ENCODE measurements around the gene CC2D2A. TPM values are rescaled to one million over a fixed set of nuclear protein-coding genes. Genes with fewer than 3 reads are reported as not detected.

CC2D2A gene
- total RNA-seq, 1 experiment from 2014 or later, result 29.7 TPM

GRCh38 chr4:15586066-15586465 is 116.4 kb downstream of the CC2D2A start:
- H3K4me1 ChIP-seq (ENCODE audit: insufficient read depth, low read length, poor library complexity, severe bottlenecking), result no peaks in the 10 kb centered on the region
- no peaks in the 10 kb centered on the region for H3K27me3 ChIP-seq (replicated peaks; ENCODE audit: insufficient read depth, low read depth, low read length, poor library complexity)
- no peak overlapping the region for H3K27ac ChIP-seq (ENCODE audit: low read depth, low read length, poor library complexity, severe bottlenecking)
- intact Hi-C loops (cut with micrococcal nuclease; ENCODE audit: unreplicated experiment), result no loop called here
- BruUV-seq (replicated peaks), result no TSS peak
- ChIA-PET POLR2A (ENCODE audit: low non-redundant PET) (no interaction called here), CTCF (no interaction called here)
- H3K4me3 ChIP-seq (ENCODE audit: low read depth, low read length, poor library complexity, severe bottlenecking), result no peak overlapping the region
- H3K9me3 ChIP-seq (ENCODE audit: low read depth, low read length, poor library complexity, severe bottlenecking), result no peaks in the 10 kb centered on the region
- no peak for TF ChIP-seq EZH2 (IDR thresholded peaks at IDR 0.05; ENCODE audit: borderline replicate concordance, low read depth, low read length, poor library complexity, severe bottlenecking)
- TF ChIP-seq, protein P1, sequence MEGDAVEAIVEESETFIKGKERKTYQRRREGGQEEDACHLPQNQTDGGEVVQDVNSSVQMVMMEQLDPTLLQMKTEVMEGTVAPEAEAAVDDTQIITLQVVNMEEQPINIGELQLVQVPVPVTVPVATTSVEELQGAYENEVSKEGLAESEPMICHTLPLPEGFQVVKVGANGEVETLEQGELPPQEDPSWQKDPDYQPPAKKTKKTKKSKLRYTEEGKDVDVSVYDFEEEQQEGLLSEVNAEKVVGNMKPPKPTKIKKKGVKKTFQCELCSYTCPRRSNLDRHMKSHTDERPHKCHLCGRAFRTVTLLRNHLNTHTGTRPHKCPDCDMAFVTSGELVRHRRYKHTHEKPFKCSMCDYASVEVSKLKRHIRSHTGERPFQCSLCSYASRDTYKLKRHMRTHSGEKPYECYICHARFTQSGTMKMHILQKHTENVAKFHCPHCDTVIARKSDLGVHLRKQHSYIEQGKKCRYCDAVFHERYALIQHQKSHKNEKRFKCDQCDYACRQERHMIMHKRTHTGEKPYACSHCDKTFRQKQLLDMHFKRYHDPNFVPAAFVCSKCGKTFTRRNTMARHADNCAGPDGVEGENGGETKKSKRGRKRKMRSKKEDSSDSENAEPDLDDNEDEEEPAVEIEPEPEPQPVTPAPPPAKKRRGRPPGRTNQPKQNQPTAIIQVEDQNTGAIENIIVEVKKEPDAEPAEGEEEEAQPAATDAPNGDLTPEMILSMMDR (conservative IDR thresholded peaks at IDR 0.05; ENCODE audit: low read depth, low read length), result no peak
- no peak for DNase-seq (ENCODE audit: low spot score)
- no peaks in the 10 kb centered on the region for H3K36me3 ChIP-seq (ENCODE audit: insufficient read depth, low read length, poor library complexity, severe bottlenecking)

DNA sequence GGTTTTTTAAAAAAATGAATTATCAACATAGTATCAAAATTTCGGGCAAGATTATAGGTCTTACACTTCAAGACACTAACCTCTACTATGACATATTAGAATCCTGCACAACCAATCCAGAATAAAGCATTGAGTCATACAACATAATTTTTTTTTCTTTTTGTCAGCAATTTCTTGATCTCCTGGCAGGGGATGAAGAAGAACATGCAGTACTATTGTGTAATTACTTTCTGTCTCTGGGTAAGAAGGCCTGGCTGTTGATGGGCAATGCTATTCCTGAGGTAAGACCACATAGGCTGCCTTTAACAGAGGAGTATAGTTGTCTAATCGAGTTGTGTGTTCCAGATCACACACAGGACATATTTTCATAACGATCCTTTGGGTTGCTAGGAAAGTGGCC is 118.0 kb downstream of the CC2D2A start:
- intact Hi-C loops (cut with micrococcal nuclease; ENCODE audit: unreplicated experiment), result no loop called here
- POLR2A ChIA-PET (ENCODE audit: low non-redundant PET), result no interaction called here
- Histone ChIP-seq H3K27ac (ENCODE audit: low read depth, low read length, poor library complexity, severe bottlenecking) (no peak overlapping the region), H3K9me3 (ENCODE audit: low read depth, low read length, poor library complexity, severe bottlenecking) (no peaks in the 10 kb centered on the region), H3K36me3 (ENCODE audit: insufficient read depth, low read length, poor library complexity, severe bottlenecking) (no peaks in the 10 kb centered on the region), H3K4me1 (ENCODE audit: insufficient read depth, low read length, poor library complexity, severe bottlenecking) (no peaks in the 10 kb centered on the region), H3K27me3 (replicated peaks; ENCODE audit: insufficient read depth, low read depth, low read length, poor library complexity) (no peaks in the 10 kb centered on the region), H3K4me3 (ENCODE audit: low read depth, low read length, poor library complexity, severe bottlenecking) (no peak overlapping the region)
- DNase-seq (ENCODE audit: low spot score), result no peak
- CTCF ChIA-PET, result no interaction called here
- no TSS peak for BruUV-seq (replicated peaks)
- no peak for TF ChIP-seq EZH2 (IDR thresholded peaks at IDR 0.05; ENCODE audit: borderline replicate concordance, low read depth, low read length, poor library complexity, severe bottlenecking)
- TF ChIP-seq, protein P1 (conservative IDR thresholded peaks at IDR 0.05; ENCODE audit: low read depth, low read length), result no peak

GRCh38 chr4:15592799-15593198 is 123.1 kb downstream of the CC2D2A start:
- no peaks in the 10 kb centered on the region for H3K27me3 ChIP-seq (replicated peaks; ENCODE audit: insufficient read depth, low read depth, low read length, poor library complexity)
- no TSS peak for BruUV-seq (replicated peaks)
- DNase-seq (ENCODE audit: low spot score), result no peak
- ChIA-PET POLR2A (ENCODE audit: low non-redundant PET) (no interaction called here), CTCF (no interaction called here)
- no peak overlapping the region for H3K4me3 ChIP-seq (ENCODE audit: low read depth, low read length, poor library complexity, severe bottlenecking)
- no peaks in the 10 kb centered on the region for H3K4me1 ChIP-seq (ENCODE audit: insufficient read depth, low read length, poor library complexity, severe bottlenecking)
- intact Hi-C loops (cut with micrococcal nuclease; ENCODE audit: unreplicated experiment), result no loop called here
- H3K9me3 ChIP-seq (ENCODE audit: low read depth, low read length, poor library complexity, severe bottlenecking), result no peaks in the 10 kb centered on the region
- TF ChIP-seq EZH2 (IDR thresholded peaks at IDR 0.05; ENCODE audit: borderline replicate concordance, low read depth, low read length, poor library complexity, severe bottlenecking), result no peak
- TF ChIP-seq, protein P1 (conservative IDR thresholded peaks at IDR 0.05; ENCODE audit: low read depth, low read length), result no peak
- no peak overlapping the region for H3K27ac ChIP-seq (ENCODE audit: low read depth, low read length, poor library complexity, severe bottlenecking)
- no peaks in the 10 kb centered on the region for H3K36me3 ChIP-seq (ENCODE audit: insufficient read depth, low read length, poor library complexity, severe bottlenecking)
